ENCODE data around the gene NDST1. TPM values are rescaled to one million over a fixed set of nuclear protein-coding genes. Genes with fewer than 3 reads are reported as not detected.

The NDST1 gene
- polyA plus RNA-seq, 2 of the 4 experiments (the other 2 are of a cell fraction) = 24.4 to 50.8 TPM

DNA sequence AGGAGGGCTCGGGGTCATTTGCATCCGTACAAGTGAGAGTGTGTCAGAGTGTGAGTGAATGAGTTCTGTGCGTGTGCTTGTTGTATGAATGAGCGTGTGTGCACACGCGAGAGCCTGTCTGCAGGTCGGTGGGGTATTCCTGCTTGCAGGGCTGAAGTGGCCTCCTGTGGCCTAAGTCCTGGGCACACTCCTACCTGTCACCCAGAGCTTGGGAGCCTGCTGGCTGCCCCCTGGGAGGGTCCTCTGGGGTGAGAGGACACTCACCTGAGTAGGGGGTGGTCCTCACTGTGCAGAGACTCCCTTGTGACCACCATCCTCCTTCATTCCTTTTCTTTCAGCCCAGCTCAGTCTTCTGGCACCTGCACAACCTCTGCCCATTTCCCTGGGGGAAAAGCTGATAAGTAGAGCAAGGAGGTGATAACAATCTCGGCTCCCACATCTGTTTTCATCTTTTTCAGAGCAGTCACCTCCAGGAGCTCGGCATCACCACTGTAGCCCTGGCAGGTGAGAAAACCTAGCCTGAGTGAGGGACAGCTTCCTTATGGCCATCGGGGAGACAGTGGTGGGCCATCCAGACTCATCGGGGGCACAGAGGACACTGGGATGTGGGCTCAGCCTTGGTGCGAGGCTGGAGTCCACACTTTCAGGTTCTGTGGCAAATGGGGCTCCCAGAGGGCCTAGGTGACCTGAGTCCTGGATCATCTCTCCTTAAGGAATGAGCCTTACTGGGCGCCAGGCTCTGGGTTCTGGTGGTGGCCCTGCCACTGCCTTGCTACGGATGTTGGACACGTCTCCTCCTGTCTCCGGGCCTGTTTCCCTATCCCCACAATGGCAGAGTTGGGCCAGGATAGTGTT is 93.8 kb downstream of the NDST1 start:
- Histone ChIP-seq H3K4me3 (no peak overlapping the region), H3K4me1 (peaks cover 28% of the 10 kb centered on the region), H3K4me2 (no peak overlapping the region), H3K27ac (peak overlapping the region in 1 of 2 experiments; percentile 69; a peak in 2 of 6 replicates), H3K9me3 (no peaks in the 10 kb centered on the region)
- ATAC-seq = no peak
- CTCF ChIA-PET = interaction anchor here (1.6 kb wide), 1 partner anchor 13 kb away, joined by 5 read pairs; no protein-coding TSS in a partner anchor
- DNase-seq (ENCODE audit: low read depth in 1 of 2, low spot score in 1 of 2) = no peak
- 86% methylated on average over 16 of the region's 16 CpGs for WGBS (ENCODE audit: missing lambda C conversion rate)
- FAIRE-seq = no peak
- POLR2A ChIA-PET = no interaction called here
- no peak for TF ChIP-seq RNF2 (IDR thresholded peaks at IDR 0.05; ENCODE audit: borderline replicate concordance, low read depth)
- TF ChIP-seq POLR2AphosphoS2 (conservative IDR thresholded peaks at IDR 0.05; ENCODE audit: low read length) = no peak
- TF ChIP-seq, protein P1, sequence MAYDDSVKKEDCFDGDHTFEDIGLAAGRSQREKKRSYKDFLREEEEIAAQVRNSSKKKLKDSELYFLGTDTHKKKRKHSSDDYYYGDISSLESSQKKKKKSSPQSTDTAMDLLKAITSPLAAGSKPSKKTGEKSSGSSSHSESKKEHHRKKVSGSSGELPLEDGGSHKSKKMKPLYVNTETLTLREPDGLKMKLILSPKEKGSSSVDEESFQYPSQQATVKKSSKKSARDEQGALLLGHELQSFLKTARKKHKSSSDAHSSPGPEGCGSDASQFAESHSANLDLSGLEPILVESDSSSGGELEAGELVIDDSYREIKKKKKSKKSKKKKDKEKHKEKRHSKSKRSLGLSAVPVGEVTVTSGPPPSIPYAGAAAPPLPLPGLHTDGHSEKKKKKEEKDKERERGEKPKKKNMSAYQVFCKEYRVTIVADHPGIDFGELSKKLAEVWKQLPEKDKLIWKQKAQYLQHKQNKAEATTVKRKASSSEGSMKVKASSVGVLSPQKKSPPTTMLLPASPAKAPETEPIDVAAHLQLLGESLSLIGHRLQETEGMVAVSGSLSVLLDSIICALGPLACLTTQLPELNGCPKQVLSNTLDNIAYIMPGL (CRISPR knock-in tag; IDR thresholded peaks at IDR 0.05; ENCODE audit: borderline replicate concordance) = no peak
- TF ChIP-seq NPAS2 (CRISPR knock-in tag; IDR thresholded peaks at IDR 0.05; ENCODE audit: borderline replicate concordance) = no peak
- no peak for TF ChIP-seq HOXB13 (CRISPR knock-in tag; IDR thresholded peaks at IDR 0.05; ENCODE audit: low read depth)
- no peak for TF ChIP-seq KDM1A (IDR thresholded peaks at IDR 0.05; ENCODE audit: low read depth)
- no peak for TF ChIP-seq RAD21 (conservative IDR thresholded peaks at IDR 0.05 in 1 of 2, IDR thresholded peaks at IDR 0.05 in 1 of 2)
- no peak for TF ChIP-seq BHLHE40 (IDR thresholded peaks at IDR 0.05; ENCODE audit: low read depth, low read length)
- TF ChIP-seq FOSL2 (IDR thresholded peaks at IDR 0.05) = no peak
- no peak for TF ChIP-seq FOSL2 (CRISPR knock-in tag; IDR thresholded peaks at IDR 0.05)

DNA sequence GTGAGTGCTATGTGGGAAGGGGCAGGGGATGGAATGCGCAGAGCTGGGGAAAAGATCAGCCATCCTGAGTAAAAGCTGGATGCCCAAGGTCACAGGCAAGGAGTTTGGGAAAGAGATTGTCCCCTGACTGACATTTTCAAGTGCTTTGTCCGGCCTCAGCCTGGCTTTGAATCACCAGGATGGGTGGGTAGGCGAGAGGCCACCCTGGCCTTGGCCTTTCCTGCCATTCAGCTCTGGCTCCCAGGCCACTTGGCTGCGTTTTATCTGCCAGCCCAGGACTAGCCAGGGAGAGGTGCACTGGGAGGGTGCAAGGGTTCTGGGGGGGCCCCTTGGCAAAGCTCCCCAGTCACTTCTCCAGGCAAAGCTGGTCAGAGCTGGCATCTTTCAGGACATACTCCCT is 95.1 kb downstream of the NDST1 start:
- ChIA-PET CTCF (interaction anchor here (0.9 to 1.2 kb wide), 3 partner anchors 9 to 16 kb away, joined by 3 to 6 read pairs (median 5); no protein-coding TSS in a partner anchor), POLR2A (interaction anchor here (0.8 kb wide), 1 partner anchor 30 kb away, joined by 3 read pairs; no protein-coding TSS in a partner anchor)
- Histone ChIP-seq H3K27ac (peak overlapping the region in 1 of 2 experiments; percentile 21; a peak in 1 of 6 replicates), H3K4me1 (peaks cover 28% of the 10 kb centered on the region), H3K9me3 (no peaks in the 10 kb centered on the region), H3K4me3 (no peak overlapping the region), H3K4me2 (no peak overlapping the region)
- FAIRE-seq = no peak
- no peak for ATAC-seq
- no peak for DNase-seq (ENCODE audit: low read depth in 1 of 2, low spot score in 1 of 2)
- TF ChIP-seq KDM5A (IDR thresholded peaks at IDR 0.05) (no peak), NFE2L2 (conservative IDR thresholded peaks at IDR 0.05; ENCODE audit: low read length) (no peak), JUNB (IDR thresholded peaks at IDR 0.05) (no peak), RNF2 (IDR thresholded peaks at IDR 0.05; ENCODE audit: borderline replicate concordance, low read depth) (no peak), JUN (IDR thresholded peaks at IDR 0.05) (no peak), TFCP2L1 (CRISPR knock-in tag; IDR thresholded peaks at IDR 0.05) (no peak)
- TF ChIP-seq, protein P2, sequence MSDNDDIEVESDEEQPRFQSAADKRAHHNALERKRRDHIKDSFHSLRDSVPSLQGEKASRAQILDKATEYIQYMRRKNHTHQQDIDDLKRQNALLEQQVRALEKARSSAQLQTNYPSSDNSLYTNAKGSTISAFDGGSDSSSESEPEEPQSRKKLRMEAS (IDR thresholded peaks at IDR 0.05) = no peak
- TF ChIP-seq, protein P3, sequence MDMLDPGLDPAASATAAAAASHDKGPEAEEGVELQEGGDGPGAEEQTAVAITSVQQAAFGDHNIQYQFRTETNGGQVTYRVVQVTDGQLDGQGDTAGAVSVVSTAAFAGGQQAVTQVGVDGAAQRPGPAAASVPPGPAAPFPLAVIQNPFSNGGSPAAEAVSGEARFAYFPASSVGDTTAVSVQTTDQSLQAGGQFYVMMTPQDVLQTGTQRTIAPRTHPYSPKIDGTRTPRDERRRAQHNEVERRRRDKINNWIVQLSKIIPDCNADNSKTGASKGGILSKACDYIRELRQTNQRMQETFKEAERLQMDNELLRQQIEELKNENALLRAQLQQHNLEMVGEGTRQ (IDR thresholded peaks at IDR 0.05) = no peak
- WGBS (ENCODE audit: missing lambda C conversion rate) = 84% methylated on average over 4 of the region's 4 CpGs

DNA sequence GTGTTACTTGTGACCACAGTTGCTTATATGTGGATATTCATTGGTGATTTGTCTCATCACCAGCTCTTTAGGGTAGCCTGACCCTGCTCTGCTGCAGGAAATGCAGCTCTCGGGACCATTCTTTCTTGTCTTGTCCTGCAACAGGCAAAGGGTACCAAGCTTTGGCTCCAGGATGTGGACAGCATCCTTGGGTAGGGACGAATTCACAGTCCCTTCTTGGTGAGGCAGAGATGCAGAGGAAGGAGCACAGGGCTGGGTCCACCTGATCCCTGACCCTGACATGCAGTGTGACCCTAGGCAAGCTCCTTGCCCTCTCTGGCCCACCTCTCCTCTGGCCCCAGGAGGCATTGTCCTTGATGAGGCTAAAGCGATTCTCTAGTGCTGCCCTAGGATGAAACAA is 95.6 kb downstream of the NDST1 start:
- no peaks in the 10 kb centered on the region for H3K9me3 ChIP-seq
- H3K4me2 ChIP-seq = no peak overlapping the region
- TF ChIP-seq FOSB (CRISPR knock-in tag; IDR thresholded peaks at IDR 0.05) = no peak
- no peak for TF ChIP-seq CBX2 (IDR thresholded peaks at IDR 0.05; ENCODE audit: borderline replicate concordance, low read depth)
- TF ChIP-seq ZFP36 (IDR thresholded peaks at IDR 0.05; ENCODE audit: borderline replicate concordance, partially characterized antibody) = no peak
- no peak overlapping the region for H3K4me3 ChIP-seq
- FAIRE-seq = no peak
- H3K4me1 ChIP-seq = peaks cover 28% of the 10 kb centered on the region
- ChIA-PET POLR2A (interaction anchor here (0.8 kb wide), 1 partner anchor 30 kb away, joined by 3 read pairs; no protein-coding TSS in a partner anchor), CTCF (interaction anchor here (0.9 to 1.2 kb wide), 3 partner anchors 9 to 16 kb away, joined by 3 to 6 read pairs (median 5); no protein-coding TSS in a partner anchor)
- WGBS (ENCODE audit: missing lambda C conversion rate) = 80% methylated on average over 3 of the region's 3 CpGs
- ATAC-seq = no peak
- peak overlapping the region in 1 of 2 experiments; percentile 21; a peak in 1 of 6 replicates for H3K27ac ChIP-seq
- no peak for DNase-seq (ENCODE audit: low read depth in 1 of 2, low spot score in 1 of 2)
